Skeletal muscle cell (primary cell): Measurements from ENCODE around the gene INO80B.
A peak's percentile ranks its signal among the peaks of the same experiment; 100 is the strongest.
"Not testable (repeated sequence)": the region's sequence is repeated elsewhere in the genome, so short reads cannot be mapped to it uniquely, and the experiment has no call there.

Source experiments
- DNase-seq: peaks from one replicate; pipeline ENCODE4 v3.0.0-alpha.2; 2010; ENCODE audit warnings: low read depth
- H3K4me3 ChIP-seq: 2 replicates; pipeline ENCODE4 v1.5.1; 2011; ENCODE audit warnings: low read depth, mild to moderate bottlenecking, control low read depth, low read length, moderate library complexity

INO80B gene

DNA sequence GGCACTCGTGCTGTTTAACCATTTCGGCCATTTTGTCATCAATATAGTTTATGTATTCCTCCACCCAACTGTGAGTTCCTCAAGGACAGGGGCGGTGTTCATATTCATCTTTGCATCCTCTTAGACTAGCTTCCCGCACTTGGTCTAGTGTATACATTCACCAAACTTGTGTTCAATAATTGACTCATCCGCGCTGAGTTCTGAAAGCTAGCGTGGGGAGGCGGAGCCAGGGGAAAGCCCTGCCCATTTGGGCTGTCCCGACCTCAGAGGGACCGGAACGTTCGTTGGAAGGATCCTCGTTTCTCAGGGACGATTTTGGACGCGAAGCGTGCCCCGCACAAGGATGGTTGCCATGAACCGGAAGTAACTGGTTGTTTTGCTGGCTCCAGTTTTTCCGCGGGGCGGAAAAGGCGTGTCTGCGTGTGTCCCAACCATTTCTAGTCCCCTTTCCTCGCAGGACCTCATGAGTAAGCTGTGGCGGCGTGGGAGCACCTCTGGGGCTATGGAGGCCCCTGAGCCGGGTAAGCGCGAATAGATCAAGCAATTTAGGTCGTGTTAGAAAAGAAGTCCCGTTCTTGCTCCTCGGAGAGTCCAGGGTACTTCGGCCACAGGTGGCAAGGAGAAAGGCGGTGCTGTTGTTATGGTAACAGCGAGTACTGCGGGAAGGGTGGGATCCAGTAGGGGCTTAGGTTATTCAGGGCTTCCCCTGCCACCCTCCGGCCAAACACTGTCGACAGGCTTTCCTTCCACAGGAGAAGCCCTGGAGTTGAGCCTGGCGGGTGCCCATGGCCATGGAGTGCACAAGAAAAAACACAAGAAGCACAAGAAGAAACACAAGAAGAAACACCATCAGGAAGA is at the start of gene INO80B:
INO80B (plus strand) TSS at position 434 of the 858 bp plus-strand sequence; CDS start at position 464, 30 bp downstream.
- H3K4me3 ChIP-seq = peak within 1 kb of the TSS; percentile 62
- peak; percentile 92 for DNase-seq

DNA sequence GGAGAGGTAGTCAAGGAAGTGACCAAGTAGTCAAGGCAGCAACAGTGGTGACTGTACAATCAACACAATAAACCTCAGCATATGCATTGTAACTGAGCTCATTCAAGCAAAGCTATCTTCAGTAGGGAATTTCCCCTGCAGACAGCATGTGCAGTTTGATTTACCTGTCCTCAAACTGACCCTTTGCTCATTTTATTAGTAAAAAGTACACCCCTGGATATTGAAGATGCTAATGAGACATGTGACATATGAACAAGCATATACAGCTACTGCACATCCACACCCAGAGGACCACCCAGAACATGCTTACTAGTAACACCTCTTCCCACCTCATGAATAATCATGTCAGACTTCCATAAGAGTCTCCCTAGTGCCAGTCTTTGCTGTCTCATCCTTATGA is 48.9 kb upstream of the INO80B start:
- DNase-seq = no peak
- no peak overlapping the region for H3K4me3 ChIP-seq

DNA sequence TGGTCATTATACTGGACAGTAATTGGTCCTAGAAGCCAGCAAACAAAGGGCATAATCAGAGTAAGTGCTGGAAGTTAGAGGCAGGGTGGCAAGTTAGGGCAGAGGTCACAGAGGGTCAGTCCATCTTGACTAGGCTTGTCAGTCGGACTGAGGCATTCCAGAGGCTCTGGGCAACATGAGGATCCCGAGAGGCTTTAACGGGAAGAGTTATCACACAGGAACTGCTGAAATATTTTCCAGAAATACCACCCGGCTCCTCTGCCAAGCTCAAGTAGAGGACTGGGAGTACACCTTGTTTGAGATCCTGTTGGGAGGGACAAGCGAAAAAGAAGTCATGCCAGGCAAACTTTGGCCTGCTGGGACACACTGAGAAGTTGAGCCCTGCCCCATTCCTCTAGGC is 47.2 kb upstream of the INO80B start:
- no peak overlapping the region for H3K4me3 ChIP-seq
- no peak for DNase-seq

DNA sequence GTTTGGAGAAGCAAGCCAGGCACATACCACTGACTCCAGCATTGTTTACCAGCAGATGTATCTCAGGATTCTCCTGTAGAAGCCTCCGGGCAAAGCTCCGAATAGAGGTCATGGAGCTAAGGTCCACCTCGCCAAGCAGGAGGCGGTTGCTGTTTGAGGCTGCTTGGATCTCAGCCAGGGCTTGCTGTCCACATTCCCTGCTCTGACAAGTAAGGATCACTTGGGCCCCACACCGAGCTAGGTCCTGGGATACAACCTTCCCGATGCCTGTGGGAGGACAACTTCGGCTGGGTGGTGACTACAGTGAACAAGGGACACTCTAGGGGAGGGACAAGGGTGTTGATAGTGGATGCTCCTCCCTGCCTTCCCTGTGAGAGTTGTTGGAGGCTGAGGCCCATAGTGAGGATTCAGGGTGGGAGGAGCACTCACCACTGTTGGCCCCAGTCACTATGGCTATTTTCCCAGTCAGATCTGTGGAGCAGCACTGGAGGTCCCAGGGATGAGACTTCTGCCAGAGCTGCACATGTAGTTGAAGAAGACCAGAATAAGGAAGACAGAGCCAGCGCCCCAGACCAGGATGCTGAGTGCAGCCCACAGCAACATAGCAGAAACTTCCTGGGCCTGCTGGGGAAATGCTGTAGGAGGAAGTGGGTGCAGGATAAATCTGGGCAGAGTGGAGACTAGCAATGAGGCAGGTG is 41.7 kb upstream of the INO80B start:
- DNase-seq = no peak
- no peak overlapping the region for H3K4me3 ChIP-seq

DNA sequence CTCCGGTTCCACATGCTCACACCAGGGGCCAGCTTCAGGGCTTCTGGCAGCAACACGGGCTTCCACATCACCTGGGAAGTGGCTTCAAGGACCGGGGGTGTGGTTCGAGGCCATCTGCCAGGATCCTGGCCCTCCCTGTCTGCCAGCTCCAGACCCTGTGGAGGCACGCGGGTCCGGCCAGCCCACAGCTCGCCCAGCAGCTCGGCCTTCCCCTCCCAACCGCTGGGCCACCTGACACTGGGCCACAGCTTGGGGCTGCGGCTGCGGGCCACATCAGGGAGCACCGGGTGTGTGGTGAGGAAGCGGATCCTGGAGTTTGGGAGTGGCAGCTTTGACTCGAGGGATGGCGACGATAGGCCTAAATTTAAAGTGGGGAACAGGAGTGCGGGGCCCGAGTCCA is 40.4 kb upstream of the INO80B start:
- peak overlapping the region; percentile 40 for H3K4me3 ChIP-seq
- no peak for DNase-seq

DNA sequence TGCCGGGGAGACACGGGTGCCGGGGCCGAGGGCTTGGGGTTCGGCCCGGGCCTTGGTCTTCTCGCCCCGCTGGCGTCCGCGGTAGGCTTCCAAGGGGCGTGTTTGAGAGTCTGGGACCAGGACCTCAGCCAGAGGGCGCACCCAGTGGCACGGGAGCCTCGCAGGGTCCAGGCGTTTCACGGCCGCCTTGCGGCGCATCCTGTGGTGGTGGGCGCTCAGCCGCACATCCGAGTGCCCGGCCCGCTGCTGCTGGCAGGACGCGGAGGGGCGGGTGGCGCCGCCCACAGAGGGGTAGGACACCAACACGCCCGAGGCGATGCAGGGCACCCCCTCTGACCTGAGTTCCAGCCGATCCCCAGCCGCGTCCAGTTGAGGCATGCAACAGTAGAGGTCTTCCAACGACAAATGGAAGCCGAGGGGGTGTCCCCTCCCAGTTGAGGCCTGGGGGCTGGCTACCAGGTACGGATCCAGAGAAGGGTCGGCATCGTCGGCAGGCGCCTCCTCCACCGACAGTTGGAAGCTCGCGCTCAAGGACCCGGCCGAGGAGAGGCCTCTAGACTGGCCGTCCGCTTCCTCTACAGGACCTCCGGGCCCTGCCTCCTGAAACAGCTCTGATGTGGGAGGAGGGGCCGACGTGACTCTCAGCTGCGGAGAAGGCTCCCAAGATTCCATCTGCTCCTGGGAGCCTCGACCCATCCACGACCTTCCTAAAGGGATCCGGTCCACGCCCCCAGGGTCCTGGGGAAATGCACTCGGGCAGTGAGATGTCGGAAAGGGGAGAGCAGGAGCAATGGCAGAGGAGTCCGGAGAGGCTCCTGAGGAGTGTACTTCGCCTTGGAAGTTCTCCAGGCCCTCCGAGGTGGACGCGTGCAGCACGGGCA is 39.8 kb upstream of the INO80B start:
- DNase-seq = no peak
- peak overlapping the region; percentile 40 for H3K4me3 ChIP-seq

DNA sequence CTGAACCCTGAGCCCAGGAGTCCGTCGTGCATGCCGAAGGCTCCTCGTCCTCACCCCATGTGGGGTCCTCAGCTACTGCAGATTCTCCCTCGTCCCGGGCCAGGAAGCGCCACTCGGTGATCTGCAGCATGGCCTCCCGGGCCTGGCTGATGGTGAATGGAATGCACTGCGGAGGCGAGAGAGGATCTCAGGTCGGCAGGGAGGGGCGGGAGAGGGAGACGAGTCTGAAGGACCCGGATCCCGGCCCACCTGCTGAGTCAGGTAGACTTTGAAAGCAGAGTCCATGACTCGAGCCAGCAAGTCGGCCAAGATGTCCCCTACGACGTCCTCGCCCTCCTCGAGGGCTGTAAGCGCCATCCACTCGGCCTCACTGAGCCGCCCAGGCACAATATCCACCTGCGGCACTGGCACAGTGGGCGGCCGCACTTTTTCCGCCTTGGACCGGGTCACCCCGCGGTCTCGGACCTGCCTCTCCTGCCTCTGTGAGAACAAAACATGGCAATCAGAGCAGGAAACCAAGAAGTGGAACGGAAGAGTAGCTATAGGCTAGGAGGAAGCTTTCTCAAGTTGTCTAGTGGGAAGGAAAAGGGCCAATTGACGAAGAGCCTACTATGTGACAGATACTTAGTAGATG is 39.0 kb upstream of the INO80B start:
- DNase-seq = no peak
- peak overlapping the region; percentile 40 for H3K4me3 ChIP-seq

DNA sequence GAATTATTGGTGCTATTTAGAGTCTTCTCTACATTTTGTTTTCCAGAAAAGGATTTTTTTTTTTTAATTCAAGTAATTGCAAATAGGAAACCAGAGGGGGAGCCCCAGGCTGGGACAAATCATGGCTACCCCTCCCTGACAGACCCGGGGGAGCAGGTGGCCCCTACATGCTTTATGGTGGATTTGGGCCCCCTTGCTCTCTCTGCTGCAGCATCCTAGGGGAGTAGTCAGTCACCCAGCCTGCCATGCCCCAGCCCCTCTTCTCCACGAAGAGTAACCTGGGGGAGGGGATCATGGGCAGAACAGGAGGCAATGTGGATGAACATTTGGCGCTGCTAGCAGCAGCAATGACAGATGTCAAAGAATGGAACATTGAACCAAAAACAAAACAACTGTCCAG is 38.1 kb upstream of the INO80B start:
- no peak overlapping the region for H3K4me3 ChIP-seq
- DNase-seq = no peak

DNA sequence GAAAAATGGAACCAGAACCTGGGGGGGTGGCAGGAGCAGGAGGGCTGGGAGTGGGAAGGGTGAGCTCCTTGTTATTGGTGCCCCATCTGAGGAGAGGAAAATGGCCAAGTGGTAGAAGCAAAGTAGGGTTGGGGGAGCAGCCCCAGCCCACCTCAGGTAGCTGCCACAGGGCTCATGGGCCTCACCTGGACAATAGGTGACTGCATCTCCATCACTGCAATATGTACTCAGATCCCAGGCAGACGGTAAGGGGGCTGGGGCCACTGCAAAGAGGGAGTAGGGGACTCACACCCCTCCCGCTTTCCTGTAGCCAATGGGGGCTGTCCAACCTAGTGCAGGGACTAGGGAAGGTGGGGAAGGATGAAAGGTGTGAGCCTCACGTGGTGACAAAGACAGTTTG is 37.7 kb upstream of the INO80B start:
- no peak overlapping the region for H3K4me3 ChIP-seq
- no peak for DNase-seq

DNA sequence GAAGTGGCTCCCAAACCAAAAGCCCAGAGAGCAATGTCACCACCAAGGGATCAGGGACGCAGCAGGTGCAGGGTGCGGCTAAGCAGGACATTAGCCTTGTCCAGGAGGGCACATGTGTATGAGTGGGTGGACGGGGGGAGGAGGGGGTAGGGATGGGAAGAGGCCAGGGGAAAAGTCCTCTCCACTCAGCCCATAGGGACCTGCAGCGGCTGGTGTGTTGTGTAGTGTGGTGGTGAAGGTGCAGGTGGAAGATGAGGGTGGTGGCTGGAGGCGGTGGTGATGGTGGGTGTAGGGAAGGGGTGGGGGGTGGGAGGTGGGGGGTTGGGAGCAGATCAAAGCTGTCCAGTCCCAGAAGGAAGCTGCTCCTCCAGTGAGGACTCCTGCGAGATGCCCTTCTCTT is 37.1 kb upstream of the INO80B start:
- H3K4me3 ChIP-seq = no peak overlapping the region
- DNase-seq = no peak

DNA sequence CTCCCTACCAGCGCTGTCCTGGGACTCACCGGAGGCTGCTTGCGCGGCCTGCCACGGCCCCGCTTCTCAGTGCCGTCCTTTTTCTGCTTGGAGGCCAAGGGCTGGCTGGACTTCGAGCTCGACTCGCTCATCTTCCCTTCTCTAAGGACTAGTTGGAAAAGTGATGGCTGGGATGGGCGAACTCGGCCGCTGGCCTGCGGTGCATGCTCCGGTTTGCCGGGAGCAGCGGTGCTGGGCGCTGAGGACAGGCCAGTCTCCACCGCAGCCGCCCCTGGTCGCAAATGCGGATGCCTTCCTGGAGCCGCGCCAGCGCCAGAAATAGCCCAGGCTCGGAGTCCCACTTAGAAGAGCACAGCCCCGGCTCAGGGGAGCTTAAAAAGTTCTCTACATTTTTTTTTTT is 36.6 kb upstream of the INO80B start:
- no peak for DNase-seq
- no peak overlapping the region for H3K4me3 ChIP-seq

DNA sequence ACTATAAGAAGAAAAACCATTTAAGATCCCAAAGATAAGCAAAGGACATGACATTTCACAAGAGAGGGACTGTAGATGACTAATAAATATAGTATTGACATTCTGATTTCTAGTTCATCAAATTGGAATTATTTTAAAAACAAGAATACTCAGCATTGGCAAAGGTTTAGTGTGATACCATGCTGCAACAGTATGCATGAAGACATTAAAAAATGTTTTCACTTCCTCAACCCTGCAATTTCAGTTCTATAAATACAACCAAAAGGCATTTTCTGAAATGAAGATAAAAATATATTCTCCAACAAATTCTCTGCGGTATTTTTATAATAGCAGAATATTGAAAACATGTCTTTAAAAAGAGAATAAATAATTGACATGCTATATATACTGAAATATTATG is 35.5 kb upstream of the INO80B start:
- DNase-seq = no peak

DNA sequence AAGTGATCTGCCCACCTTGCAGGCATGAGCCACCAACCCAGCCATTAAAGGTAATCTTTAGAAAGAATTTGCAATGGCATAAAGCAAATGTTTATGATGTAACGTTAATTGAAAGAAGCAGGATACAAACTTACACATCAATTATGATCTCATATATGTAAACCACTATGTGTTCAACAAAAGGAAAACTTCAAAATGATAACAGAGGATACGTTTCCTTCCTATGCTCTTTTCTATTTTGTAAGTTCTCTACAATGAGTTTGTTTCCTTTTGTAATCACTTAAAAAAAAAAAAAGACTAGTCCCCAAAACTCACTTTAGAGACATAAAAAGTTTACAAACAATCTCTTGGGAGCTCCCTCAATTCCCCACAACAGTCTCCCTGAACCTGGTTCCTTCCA is 34.9 kb upstream of the INO80B start:
- H3K4me3 ChIP-seq = no peak overlapping the region
- no peak for DNase-seq

More for the DNA sequence above, 35.5 kb upstream of the INO80B start:
- no peak overlapping the region for H3K4me3 ChIP-seq

DNA sequence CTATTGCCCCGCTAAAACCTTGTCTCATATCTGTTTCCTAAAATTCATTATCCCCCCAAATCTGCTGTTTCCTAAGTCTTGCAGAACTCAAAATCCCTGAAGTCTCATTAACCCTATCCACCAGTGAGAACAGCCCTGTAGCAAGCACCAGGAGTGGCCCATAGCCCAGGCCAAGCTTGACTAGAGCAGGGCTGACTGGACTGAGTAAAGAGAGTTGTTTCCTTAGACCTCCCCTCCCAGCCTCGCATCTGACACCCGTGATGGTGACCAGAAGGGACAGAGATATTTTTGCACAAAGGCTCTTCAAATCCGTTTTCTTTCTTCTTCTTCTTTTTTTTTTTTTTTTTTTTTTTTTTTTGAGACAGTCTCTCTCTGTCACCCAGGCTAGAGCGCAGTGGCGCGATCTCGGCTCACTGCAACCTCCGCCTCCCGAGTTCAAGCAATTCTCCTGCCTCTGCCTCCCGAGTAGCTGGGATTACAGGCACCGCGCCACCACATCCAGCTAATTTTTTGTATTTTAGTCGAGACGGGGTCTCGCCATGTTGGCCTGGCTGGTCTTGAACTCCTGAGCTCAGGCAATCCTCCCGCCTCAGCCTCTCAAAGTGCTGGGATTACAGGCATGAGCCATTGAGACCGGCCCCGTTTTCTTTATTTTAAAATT is 34.3 kb upstream of the INO80B start:
- DNase-seq = not testable (repeated sequence)
- H3K4me3 ChIP-seq = peak overlapping the region; percentile 82

DNA sequence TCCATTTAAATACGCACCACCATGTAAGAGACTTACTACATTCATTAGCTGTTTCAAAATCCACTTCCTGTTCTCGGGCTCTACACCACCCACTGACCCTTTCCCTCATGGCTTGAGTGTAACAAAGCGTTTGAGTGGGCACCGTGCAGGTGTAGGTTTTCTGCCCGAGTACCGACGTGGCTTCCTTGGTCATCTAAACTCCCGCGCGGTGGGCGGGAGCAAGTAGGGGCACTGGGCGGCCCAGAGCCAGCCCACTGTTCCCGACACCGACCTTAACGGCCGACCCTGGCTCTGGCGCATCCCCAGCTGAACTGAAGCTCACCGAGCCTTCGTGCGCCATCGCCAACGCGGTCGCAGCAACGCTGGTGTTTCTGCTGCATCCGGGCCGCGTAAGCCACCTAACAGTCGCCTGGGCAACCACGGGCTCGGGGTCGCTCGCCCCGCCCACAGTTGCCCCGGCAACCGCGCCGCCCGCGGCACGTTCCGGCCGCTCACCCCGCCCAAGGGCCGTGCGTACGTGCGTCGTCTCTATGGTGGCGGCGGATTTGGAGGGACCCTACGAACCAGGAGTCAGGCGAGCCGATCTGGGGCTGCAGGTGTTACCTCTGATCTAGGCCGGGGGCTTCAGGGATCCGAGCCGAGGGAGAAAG is 33.5 kb upstream of the INO80B start, which contains the start of the genes C2orf81 and WDR54:
C2orf81 (minus strand) TSS at position 399 of the 650 bp plus-strand sequence; CDS start at position 340, 59 bp downstream.
WDR54 (plus strand) TSS at position 510 of the 650 bp plus-strand sequence. CDS start 424 bp downstream, outside the sequence.
- DNase-seq = peak; percentile 55
- peak within 1 kb of the TSS; percentile 82 for H3K4me3 ChIP-seq

DNA sequence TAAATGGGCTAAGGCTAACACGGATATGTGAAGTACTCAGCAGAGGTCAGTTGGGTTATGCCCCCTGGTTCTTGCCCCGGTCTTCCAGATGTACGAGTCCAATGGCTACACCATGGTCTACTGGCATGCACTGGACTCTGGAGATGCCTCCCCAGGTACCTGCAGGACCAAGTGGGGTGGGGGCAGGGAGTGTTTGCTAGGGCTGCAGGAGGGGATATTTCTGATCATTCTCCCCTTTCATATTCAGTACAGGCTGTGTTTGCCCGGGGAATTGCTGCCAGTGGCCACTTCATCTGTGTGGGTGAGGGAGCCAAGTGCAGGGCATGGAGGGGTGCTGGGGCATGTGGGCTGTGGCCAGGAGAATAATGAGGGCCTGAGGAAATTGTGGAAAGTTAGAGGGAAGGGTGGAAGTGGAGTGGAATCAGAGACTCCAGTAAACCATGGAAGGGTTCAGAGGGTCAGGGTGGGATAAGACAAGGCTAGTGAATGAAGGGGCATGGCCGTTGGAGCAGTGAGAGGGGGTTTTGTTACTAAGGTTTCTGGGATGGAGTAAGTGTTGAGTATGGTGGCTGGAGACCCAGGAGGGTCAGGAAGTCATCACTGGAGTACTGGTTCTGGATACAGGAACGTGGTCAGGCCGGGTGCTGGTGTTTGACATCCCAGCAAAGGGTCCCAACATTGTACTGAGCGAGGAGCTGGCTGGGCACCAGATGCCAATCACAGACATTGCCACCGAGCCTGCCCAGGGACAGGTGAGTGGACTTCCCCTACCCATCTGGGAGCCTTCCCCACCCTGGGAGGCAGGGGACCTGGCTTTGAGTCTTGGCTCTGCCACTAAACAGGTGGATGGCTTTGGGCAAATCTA is 31.4 kb upstream of the INO80B start:
- no peak overlapping the region for H3K4me3 ChIP-seq
- no peak for DNase-seq
